ENCODE measurements around the gene ARL14EP.

- no peak for TF ChIP-seq CTCF (IDR thresholded peaks at IDR 0.05)
- TF ChIP-seq POLR2A (IDR thresholded peaks at IDR 0.05), result no peak
These were observed 37.8 kb downstream of the ARL14EP start for GRCh38 chr11:30360741-30361140.
